GM23248 (cell line): ENCODE measurements around the gene GATD1. TPM values are rescaled to one million over a fixed set of nuclear protein-coding genes. Genes with fewer than 3 reads are reported as not detected.
A peak's percentile ranks its signal among the peaks of the same experiment; 100 is the strongest.

ENCODE experiments used
- DNase-seq: peaks from one replicate; pipeline ENCODE4 v3.0.0-alpha.2; 2015
- H2AFZ ChIP-seq: fragments of 200-600 bp; sonication (generic); 2 replicates; pipeline ENCODE4 v1.6.1; 2016; ENCODE audit warnings: antibody characterized with exemption
- H3F3A ChIP-seq: fragments of 200-600 bp; sonication (generic); 2 replicates; pipeline ENCODE4 v1.6.1; 2016; ENCODE audit warnings: mild to moderate bottlenecking, antibody characterized with exemption, mixed run types; ENCODE audit not compliant: insufficient read depth
- H3K27ac ChIP-seq: fragments of 200-600 bp; sonication (generic); 2 replicates; pipeline ENCODE4 v1.5.1; 2016; ENCODE audit warnings: mild to moderate bottlenecking
- H3K27me3 ChIP-seq: fragments of 200-600 bp; sonication (generic); replicated peaks from 2 replicates; pipeline ENCODE4 v1.6.1; 2016; ENCODE audit warnings: mild to moderate bottlenecking; ENCODE audit not compliant: insufficient read depth
- H3K36me3 ChIP-seq: fragments of 200-600 bp; sonication (generic); 2 replicates; pipeline ENCODE4 v1.6.1; 2016; ENCODE audit warnings: low read depth, mild to moderate bottlenecking
- H3K4me1 ChIP-seq: fragments of 200-600 bp; sonication (generic); 2 replicates; pipeline ENCODE4 v1.6.1; 2016; ENCODE audit warnings: mild to moderate bottlenecking; ENCODE audit not compliant: insufficient read depth
- H3K4me2 ChIP-seq: fragments of 200-600 bp; sonication (generic); one replicate; pipeline ENCODE4 v1.6.1; 2016; ENCODE audit warnings: mild to moderate bottlenecking; ENCODE audit not compliant: unreplicated experiment
- H3K4me3 ChIP-seq: fragments of 200-600 bp; sonication (generic); 2 replicates; pipeline ENCODE4 v1.5.1; 2016; ENCODE audit warnings: mild to moderate bottlenecking
- H3K79me2 ChIP-seq: fragments of 200-600 bp; sonication (generic); 2 replicates; pipeline ENCODE4 v1.6.1; 2016; ENCODE audit warnings: mild to moderate bottlenecking; ENCODE audit not compliant: insufficient read depth
- H3K9ac ChIP-seq: fragments of 200-600 bp; sonication (generic); 2 replicates; pipeline ENCODE4 v1.6.1; 2016; ENCODE audit warnings: mild to moderate bottlenecking
- H3K9me2 ChIP-seq: fragments of 200-600 bp; sonication (generic); 2 replicates; pipeline ENCODE4 v1.6.1; 2016; ENCODE audit warnings: mixed run types, mild to moderate bottlenecking, moderate library complexity; ENCODE audit not compliant: insufficient read depth
- H3K9me3 ChIP-seq: fragments of 200-600 bp; sonication (generic); one replicate; pipeline ENCODE4 v1.6.1; 2017; ENCODE audit warnings: low read depth
- H4K20me1 ChIP-seq: fragments of 200-600 bp; sonication (generic); 2 replicates; pipeline ENCODE4 v1.6.0; 2016; ENCODE audit not compliant: insufficient read depth
- EZH2 ChIP-seq: fragments of 200-600 bp; sonication (generic); IDR thresholded peaks from 2 replicates; pipeline ENCODE4 v1.6.1; 2018; ENCODE audit warnings: antibody characterized with exemption, mild to moderate bottlenecking; ENCODE audit not compliant: insufficient read depth, poor library complexity, severe bottlenecking
- EZH2phosphoT487 ChIP-seq: fragments of 200-600 bp; sonication (generic); IDR thresholded peaks from 2 replicates; pipeline ENCODE4 v1.6.1; 2018; ENCODE audit warnings: antibody characterized with exemption, moderate library complexity, mild to moderate bottlenecking, low read depth; ENCODE audit not compliant: insufficient read depth
- WGBS, 2 experiments: methylation state at CpG; one replicate each; pipeline ENCODE4 v1.1.6; 2015 to 2017; ENCODE audit warnings: low lambda C conversion rate in 2 of 2, low coverage in 1 of 2; ENCODE audit errors: missing lambda C conversion rate in 2 of 2; 5-methylcytosine and 5-hydroxymethylcytosine counted together
- in situ Hi-C: fragments of 300-500 bp; cut with MboI; formaldehyde crosslinking; loops from 2 replicates; pipeline ENCODE4 v1.15.0; 2020
- polyA plus RNA-seq: library from polyadenylated mRNA; unstranded; fragments of >200 nt; fragmentation: Nextera tagmentation; extraction: Ambion mirVana; gene quantifications from 2 replicates; pipeline ENCODE4 v1.2.1, GENCODE V29; 2016
- total RNA-seq: library from RNA; depleted of rRNA; stranded (reverse); fragments of >200 nt; shearing (Covaris generic); gene quantifications from 2 replicates; pipeline ENCODE4 v1.2.3, GENCODE V29; 2014

GATD1 gene
- total and polyA plus RNA-seq, 2 experiments from 2014 or later, result 27.0 to 45.0 TPM

- H3F3A ChIP-seq, result peaks cover 37% of the 10 kb centered on the region
- peaks cover 43% of the 10 kb centered on the region for H3K79me2 ChIP-seq
- TF ChIP-seq EZH2 (no peak), EZH2phosphoT487 (no peak)
- WGBS, 2 experiments, result 67 to 70% methylated on average over 9 of the region's 9 CpGs
- H3K27me3 ChIP-seq, result no peaks in the 10 kb centered on the region
- H2AFZ ChIP-seq, result no peak overlapping the region
- peaks cover 19% of the 10 kb centered on the region for H3K36me3 ChIP-seq
- in situ Hi-C loops, result no loop called here
- H3K4me2 ChIP-seq, result no peak overlapping the region
- H3K4me1 ChIP-seq, result peaks cover 15% of the 10 kb centered on the region
- H3K9me2 ChIP-seq, result no peaks in the 10 kb centered on the region
- no peak overlapping the region for H3K27ac ChIP-seq
- H3K4me3 ChIP-seq, result no peak overlapping the region
- no peak for DNase-seq
- H3K9me3 ChIP-seq, result no peaks in the 10 kb centered on the region
- no peak overlapping the region for H3K9ac ChIP-seq
- H4K20me1 ChIP-seq, result no peaks in the 10 kb centered on the region; the same call in 1 of the 2 replicates
These were observed 36.3 kb upstream of the GATD1 start for GRCh38 chr11:813456-814096.

GRCh38 chr11:813072-813455 lies 35.8 kb upstream of the GATD1 start:
- H4K20me1 ChIP-seq, result no peaks in the 10 kb centered on the region; the same call in 1 of the 2 replicates
- no peaks in the 10 kb centered on the region for H3K27me3 ChIP-seq
- peaks cover 48% of the 10 kb centered on the region for H3K79me2 ChIP-seq
- no peak for TF ChIP-seq EZH2
- TF ChIP-seq EZH2phosphoT487, result no peak
- DNase-seq, result no peak
- H3F3A ChIP-seq, result peaks cover 34% of the 10 kb centered on the region
- H3K36me3 ChIP-seq, result peaks cover 19% of the 10 kb centered on the region
- H2AFZ ChIP-seq, result no peak overlapping the region
- H3K9me3 ChIP-seq, result no peaks in the 10 kb centered on the region
- no peak overlapping the region for H3K27ac ChIP-seq
- H3K9me2 ChIP-seq, result no peaks in the 10 kb centered on the region
- H3K4me3 ChIP-seq, result no peak overlapping the region
- no peak overlapping the region for H3K4me2 ChIP-seq
- in situ Hi-C loops, result no loop called here
- peaks cover 16% of the 10 kb centered on the region for H3K4me1 ChIP-seq
- H3K9ac ChIP-seq, result no peak overlapping the region
- 75 to 79% methylated on average over 6 of the region's 6 CpGs for WGBS, 2 experiments

GRCh38 chr11:812390-812789 lies 35.1 kb upstream of the GATD1 start:
- no peak overlapping the region for H3K4me2 ChIP-seq
- peaks cover 19% of the 10 kb centered on the region for H3K36me3 ChIP-seq
- no peaks in the 10 kb centered on the region for H3K9me2 ChIP-seq
- H3K9me3 ChIP-seq, result no peaks in the 10 kb centered on the region
- H3K9ac ChIP-seq, result peak overlapping the region; percentile 95; the same call in 1 of the 2 replicates
- no peaks in the 10 kb centered on the region for H3K27me3 ChIP-seq
- no peak overlapping the region for H3K4me3 ChIP-seq
- no peak overlapping the region for H3K27ac ChIP-seq
- WGBS, 2 experiments, result 79 to 84% methylated on average over 3 of the region's 3 CpGs
- H3K4me1 ChIP-seq, result peaks cover 20% of the 10 kb centered on the region
- in situ Hi-C loops, result no loop called here
- DNase-seq, result no peak
- TF ChIP-seq EZH2 (no peak), EZH2phosphoT487 (no peak)
- H2AFZ ChIP-seq, result no peak overlapping the region
- peaks cover 34% of the 10 kb centered on the region for H3F3A ChIP-seq
- H4K20me1 ChIP-seq, result no peaks in the 10 kb centered on the region; the same call in 1 of the 2 replicates
- peaks cover 55% of the 10 kb centered on the region for H3K79me2 ChIP-seq

- peaks cover 20% of the 10 kb centered on the region for H3K4me1 ChIP-seq
- H4K20me1 ChIP-seq, result no peaks in the 10 kb centered on the region; the same call in 1 of the 2 replicates
- DNase-seq, result peak; percentile 57
- peak overlapping the region; percentile 86 for H3K4me3 ChIP-seq
- peak overlapping the region; percentile 94 for H3K4me2 ChIP-seq
- peaks cover 63% of the 10 kb centered on the region for H3K79me2 ChIP-seq
- H3K9me3 ChIP-seq, result no peaks in the 10 kb centered on the region
- no peaks in the 10 kb centered on the region for H3K9me2 ChIP-seq
- no peak overlapping the region for H2AFZ ChIP-seq
- H3K36me3 ChIP-seq, result peaks cover 19% of the 10 kb centered on the region
- in situ Hi-C loops, result no loop called here
- H3K9ac ChIP-seq, result peak overlapping the region; percentile 95
- TF ChIP-seq EZH2phosphoT487, result no peak
- TF ChIP-seq EZH2, result no peak
- 69 to 70% methylated on average over 14 of the region's 14 CpGs for WGBS, 2 experiments
- H3K27ac ChIP-seq, result peak overlapping the region; percentile 32; the same call in 1 of the 2 replicates
- peaks cover 34% of the 10 kb centered on the region for H3F3A ChIP-seq
- no peaks in the 10 kb centered on the region for H3K27me3 ChIP-seq
These were observed 34.4 kb upstream of the GATD1 start for GRCh38 chr11:811446-812245.
